Stimulated activated CD8-positive, alpha-beta memory T cell treated with anti-CD3 and anti-CD28 coated beads, Interleukin-2, amount 100 ng/mL, for 1 hour (primary cell): ENCODE results near the gene CCDC158.
"Not testable (repeated sequence)": the region's sequence is repeated elsewhere in the genome, so short reads cannot be mapped to it uniquely, and the experiment has no call there.

Experiments
- DNase-seq, 2 donors: peaks; one replicate each; pipeline ENCODE4 v3.0.0-alpha.2; 2020; ENCODE audit warnings: low read depth in 2 of 2

Gene CCDC158

GRCh38 chr4:76311896-76312331 lies 109.0 kb downstream of the CCDC158 start:
- DNase-seq = no peak

- DNase-seq = no peak
These were observed 110.3 kb downstream of the CCDC158 start for GRCh38 chr4:76310683-76311082.

- DNase-seq = no peak
These were observed 110.9 kb downstream of the CCDC158 start for GRCh38 chr4:76309939-76310550.

GRCh38 chr4:76308548-76308947 lies 112.4 kb downstream of the CCDC158 start:
- DNase-seq = no peak

GRCh38 chr4:76307660-76308014 lies 113.3 kb downstream of the CCDC158 start:
- no peak for DNase-seq

GRCh38 chr4:76306882-76307659 lies 113.9 kb downstream of the CCDC158 start:
- no peak for DNase-seq

- DNase-seq = no peak
These were observed 114.7 kb downstream of the CCDC158 start, which contains the start of gene STBD1 for GRCh38 chr4:76305971-76306881. STBD1 (plus strand) TSS chr4:76306733; CDS start chr4:76306770, 37 bp downstream.

- DNase-seq = no peak
These were observed 115.8 kb downstream of the CCDC158 start for GRCh38 chr4:76305033-76305687.

- no peak for DNase-seq
These were observed 118.0 kb downstream of the CCDC158 start for GRCh38 chr4:76302826-76303438.

- no peak for DNase-seq
These were observed 119.2 kb downstream of the CCDC158 start for GRCh38 chr4:76301775-76302162.

GRCh38 chr4:76301068-76301774 lies 119.7 kb downstream of the CCDC158 start:
- no peak for DNase-seq

- no peak for DNase-seq
These were observed 120.9 kb downstream of the CCDC158 start for GRCh38 chr4:76300012-76300411.

- no peak for DNase-seq
These were observed 122.7 kb downstream of the CCDC158 start for GRCh38 chr4:76298227-76298626.

- no peak for DNase-seq
These were observed 124.6 kb downstream of the CCDC158 start for GRCh38 chr4:76296286-76296820.

GRCh38 chr4:76293772-76294171 lies 127.2 kb downstream of the CCDC158 start:
- DNase-seq = no peak

GRCh38 chr4:76292730-76293129 lies 128.2 kb downstream of the CCDC158 start:
- DNase-seq = no peak

GRCh38 chr4:76287811-76288210 lies 133.1 kb downstream of the CCDC158 start:
- DNase-seq = not testable (repeated sequence)

GRCh38 chr4:76283900-76284299 lies 137.0 kb downstream of the CCDC158 start:
- no peak for DNase-seq

- no peak for DNase-seq
These were observed 137.8 kb downstream of the CCDC158 start for GRCh38 chr4:76282941-76283689.

GRCh38 chr4:76281594-76281993 lies 139.3 kb downstream of the CCDC158 start:
- DNase-seq = not testable (repeated sequence)
